K562 (cell line): Measurements from ENCODE around the gene NAP1L1. TPM values are rescaled to one million over a fixed set of nuclear protein-coding genes. Genes with fewer than 3 reads are reported as not detected.
A peak's percentile ranks its signal among the peaks of the same experiment; 100 is the strongest.

Experiments
- CBX1 ChIP-seq: sonication (generic); IDR thresholded peaks from 2 replicates; pipeline ENCODE4 v1.6.1; 2016; ENCODE audit warnings: antibody characterized with exemption, low read depth, mild to moderate bottlenecking
- HDAC8 ChIP-seq: fragments of 450-650 bp; IDR thresholded peaks from 2 replicates; pipeline ENCODE4 v1.6.1; 2016; ENCODE audit warnings: mild to moderate bottlenecking, missing genetic modification characterization, moderate library complexity, missing compliant biosample characterization
- LEF1 ChIP-seq: fragments of 450-650 bp; IDR thresholded peaks from 2 replicates; pipeline ENCODE4 v1.6.1; 2016; ENCODE audit warnings: mild to moderate bottlenecking
- MAFK ChIP-seq: IDR thresholded peaks from 2 replicates; pipeline ENCODE4 v1.6.1; 2011; ENCODE audit warnings: low read length, improper control_type of control experiment
- NEUROD1 ChIP-seq: fragments of 150-350 bp; IDR thresholded peaks from 2 replicates; pipeline ENCODE4 v1.6.1; 2014; ENCODE audit warnings: borderline replicate concordance, low read length, low read depth; ENCODE audit not compliant: partially characterized antibody
- NONO ChIP-seq, 2 experiments: fragments of 200-400 bp in 1 of 2; fragments of 450-650 bp in 1 of 2; formaldehyde crosslinking in 1 of 2; IDR thresholded peaks; 2 replicates each; pipeline ENCODE4 v1.6.1; 2017; ENCODE audit warnings: low read depth in 2 of 2, mild to moderate bottlenecking in 2 of 2, moderate library complexity in 2 of 2, low read length in 1 of 2
- SAP30 ChIP-seq: fragments of 200-600 bp; sonication (generic); IDR thresholded peaks from 2 replicates; pipeline ENCODE4 v1.6.1; 2012; ENCODE audit warnings: borderline replicate concordance, low read depth, mild to moderate bottlenecking, moderate library complexity, low read length, control low read depth, inconsistent platforms; ENCODE audit not compliant: insufficient read depth, poor library complexity, severe bottlenecking
- ZZZ3 ChIP-seq: fragments of 450-650 bp; IDR thresholded peaks from 2 replicates; pipeline ENCODE4 v1.6.1; 2016; ENCODE audit warnings: antibody characterized with exemption, mild to moderate bottlenecking, moderate library complexity
- polyA plus RNA-seq, 8 experiments: library from polyadenylated mRNA; depleted of rRNA in 4 of 8; stranded (reverse) in 5 of 8; unstranded in 3 of 8; fragments of >200 nt; fragmentation: Nextera tagmentation in 2 of 8; fragmentation: Illumina TruSeq in 1 of 8; extraction: Ambion mirVana in 2 of 8; extraction: Trizol in 1 of 8; gene quantifications; 2 replicates each; pipeline versions ENCODE4 v1.2.1 to v1.2.3, GENCODE V29; 2011 to 2014; ENCODE audit warnings: inconsistent platforms in 1 of 8, missing spikeins in 1 of 8
- total RNA-seq, 7 experiments: library from RNA; depleted of rRNA in 6 of 7; stranded (reverse); fragments of >200 nt in 6 of 7; fragmentation: Illumina TruSeq in 2 of 7; extraction: Trizol in 2 of 7; gene quantifications; 2 replicates each; pipeline versions ENCODE4 v1.2.1 to v1.2.3, GENCODE V29; 2011 to 2021; ENCODE audit warnings: low replicate concordance in 1 of 7
- TF ChIP-seq, protein P1 (sequence below): fragments of 250-450 bp; sonication (Bioruptor Pico); IDR thresholded peaks from 2 replicates; pipeline ENCODE4 v1.9.0; 2021; ENCODE audit warnings: mild to moderate bottlenecking, inconsistent platforms
- TF ChIP-seq, protein P2 (sequence below): fragments of 250-450 bp; sonication (Bioruptor Pico); IDR thresholded peaks from 2 replicates; pipeline ENCODE4 v1.4.0; 2020; ENCODE audit warnings: borderline replicate concordance
- TF ChIP-seq, protein P3 (sequence below): fragments of 450-650 bp; IDR thresholded peaks from 2 replicates; pipeline ENCODE4 v1.6.1; 2016; ENCODE audit warnings: borderline replicate concordance

NAP1L1 gene
- total and polyA plus RNA-seq, 9 of the 15 experiments (the other 6 are each of a cell fraction or from before 2014, with no cell fraction given), result 287 to 747 (median 450) TPM

DNA sequence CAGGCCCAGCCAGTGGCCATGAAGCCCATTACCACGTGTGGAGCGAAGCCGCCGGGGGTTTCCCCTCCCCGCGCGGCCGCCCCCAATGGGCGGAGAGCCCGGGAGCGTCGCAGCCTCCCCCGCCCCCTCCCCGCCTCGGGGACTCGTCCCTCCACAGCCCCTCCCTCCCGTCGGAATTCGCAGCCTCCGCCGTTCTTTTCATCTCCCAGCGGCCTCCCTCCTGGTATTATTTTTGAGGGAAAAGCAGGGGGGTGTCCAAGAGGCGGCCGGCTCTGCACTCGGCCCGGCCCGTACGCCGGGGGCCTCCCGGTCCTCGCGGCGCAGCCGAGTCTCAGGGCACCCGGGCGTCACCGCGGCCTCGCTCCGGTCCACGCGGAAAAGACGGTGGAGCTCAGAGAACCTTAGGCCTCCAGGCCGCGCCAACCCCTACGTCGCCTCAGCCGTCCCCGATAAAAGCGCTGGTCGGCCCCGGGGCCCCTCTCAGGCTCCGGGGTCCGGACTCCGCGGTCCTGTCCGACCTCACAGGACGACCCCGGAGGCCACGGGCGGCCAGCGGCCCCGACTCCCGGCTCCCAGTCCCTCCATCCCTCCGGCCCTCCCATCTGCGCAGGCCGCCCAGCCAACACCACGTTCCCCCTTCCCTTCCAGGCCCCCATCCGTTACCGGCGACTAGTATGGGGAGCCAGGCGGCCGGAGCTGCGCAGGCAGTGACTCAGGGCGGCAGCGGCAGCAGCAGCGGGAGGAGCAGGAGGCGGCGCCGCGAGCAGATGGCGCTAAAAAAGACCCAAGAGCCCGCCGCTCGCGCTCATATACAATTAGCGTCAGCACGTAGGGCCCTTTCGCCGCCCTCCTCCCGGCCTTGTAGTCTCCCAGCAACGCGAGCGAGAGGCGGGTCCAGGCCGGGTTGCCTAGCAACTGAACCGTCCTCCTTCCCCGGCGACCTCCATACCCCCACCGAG is at the start of gene NAP1L1 (continued):
- no peak for TF ChIP-seq CBX1
- peak in 1 of 2 experiments; percentile 78; a peak in 2 of 4 replicates for TF ChIP-seq NONO (IDR thresholded peaks at IDR 0.05; ENCODE audit: low read depth in 2 of 2, low read length in 1 of 2)
- peak; percentile 32 for TF ChIP-seq NEUROD1
- TF ChIP-seq, protein P1, sequence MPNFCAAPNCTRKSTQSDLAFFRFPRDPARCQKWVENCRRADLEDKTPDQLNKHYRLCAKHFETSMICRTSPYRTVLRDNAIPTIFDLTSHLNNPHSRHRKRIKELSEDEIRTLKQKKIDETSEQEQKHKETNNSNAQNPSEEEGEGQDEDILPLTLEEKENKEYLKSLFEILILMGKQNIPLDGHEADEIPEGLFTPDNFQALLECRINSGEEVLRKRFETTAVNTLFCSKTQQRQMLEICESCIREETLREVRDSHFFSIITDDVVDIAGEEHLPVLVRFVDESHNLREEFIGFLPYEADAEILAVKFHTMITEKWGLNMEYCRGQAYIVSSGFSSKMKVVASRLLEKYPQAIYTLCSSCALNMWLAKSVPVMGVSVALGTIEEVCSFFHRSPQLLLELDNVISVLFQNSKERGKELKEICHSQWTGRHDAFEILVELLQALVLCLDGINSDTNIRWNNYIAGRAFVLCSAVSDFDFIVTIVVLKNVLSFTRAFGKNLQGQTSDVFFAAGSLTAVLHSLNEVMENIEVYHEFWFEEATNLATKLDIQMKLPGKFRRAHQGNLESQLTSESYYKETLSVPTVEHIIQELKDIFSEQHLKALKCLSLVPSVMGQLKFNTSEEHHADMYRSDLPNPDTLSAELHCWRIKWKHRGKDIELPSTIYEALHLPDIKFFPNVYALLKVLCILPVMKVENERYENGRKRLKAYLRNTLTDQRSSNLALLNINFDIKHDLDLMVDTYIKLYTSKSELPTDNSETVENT (CRISPR knock-in tag), result peak; percentile 70
- TF ChIP-seq HDAC8 (tag), result no peak
- TF ChIP-seq, protein P2, sequence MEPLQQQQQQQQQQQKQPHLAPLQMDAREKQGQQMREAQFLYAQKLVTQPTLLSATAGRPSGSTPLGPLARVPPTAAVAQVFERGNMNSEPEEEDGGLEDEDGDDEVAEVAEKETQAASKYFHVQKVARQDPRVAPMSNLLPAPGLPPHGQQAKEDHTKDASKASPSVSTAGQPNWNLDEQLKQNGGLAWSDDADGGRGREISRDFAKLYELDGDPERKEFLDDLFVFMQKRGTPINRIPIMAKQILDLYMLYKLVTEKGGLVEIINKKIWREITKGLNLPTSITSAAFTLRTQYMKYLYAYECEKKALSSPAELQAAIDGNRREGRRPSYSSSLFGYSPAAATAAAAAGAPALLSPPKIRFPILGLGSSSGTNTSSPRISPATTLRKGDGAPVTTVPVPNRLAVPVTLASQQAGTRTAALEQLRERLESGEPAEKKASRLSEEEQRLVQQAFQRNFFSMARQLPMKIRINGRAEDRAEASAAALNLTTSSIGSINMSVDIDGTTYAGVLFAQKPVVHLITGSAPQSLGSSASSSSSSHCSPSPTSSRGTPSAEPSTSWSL (CRISPR knock-in tag), result no peak
- TF ChIP-seq, protein P3, sequence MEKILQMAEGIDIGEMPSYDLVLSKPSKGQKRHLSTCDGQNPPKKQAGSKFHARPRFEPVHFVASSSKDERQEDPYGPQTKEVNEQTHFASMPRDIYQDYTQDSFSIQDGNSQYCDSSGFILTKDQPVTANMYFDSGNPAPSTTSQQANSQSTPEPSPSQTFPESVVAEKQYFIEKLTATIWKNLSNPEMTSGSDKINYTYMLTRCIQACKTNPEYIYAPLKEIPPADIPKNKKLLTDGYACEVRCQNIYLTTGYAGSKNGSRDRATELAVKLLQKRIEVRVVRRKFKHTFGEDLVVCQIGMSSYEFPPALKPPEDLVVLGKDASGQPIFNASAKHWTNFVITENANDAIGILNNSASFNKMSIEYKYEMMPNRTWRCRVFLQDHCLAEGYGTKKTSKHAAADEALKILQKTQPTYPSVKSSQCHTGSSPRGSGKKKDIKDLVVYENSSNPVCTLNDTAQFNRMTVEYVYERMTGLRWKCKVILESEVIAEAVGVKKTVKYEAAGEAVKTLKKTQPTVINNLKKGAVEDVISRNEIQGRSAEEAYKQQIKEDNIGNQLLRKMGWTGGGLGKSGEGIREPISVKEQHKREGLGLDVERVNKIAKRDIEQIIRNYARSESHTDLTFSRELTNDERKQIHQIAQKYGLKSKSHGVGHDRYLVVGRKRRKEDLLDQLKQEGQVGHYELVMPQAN, result peak; percentile 48; the same call in 1 of the 2 replicates
- TF ChIP-seq SAP30, result no peak
- no peak for TF ChIP-seq ZZZ3
- TF ChIP-seq MAFK, result no peak
- TF ChIP-seq LEF1, result no peak
